Smooth muscle cell (in vitro differentiated cells): Measurements from ENCODE around the gene BCAT1. TPM values are rescaled to one million over a fixed set of nuclear protein-coding genes. Genes with fewer than 3 reads are reported as not detected.

Experiments
- DNase-seq: peaks from one replicate; lab custom pipeline; 2025; ENCODE audit not compliant: unreplicated experiment; lab: John Stamatoyannopoulos, UW
- H2AFZ ChIP-seq: fragments of 200-600 bp; sonication (generic); 2 replicates; pipeline ENCODE4 v1.6.0; 2016; ENCODE audit warnings: antibody characterized with exemption, low read depth, mild to moderate bottlenecking
- H3F3A ChIP-seq: fragments of 200-600 bp; sonication (generic); 2 replicates; pipeline ENCODE4 v1.6.0; 2017; ENCODE audit warnings: antibody characterized with exemption, low read depth
- H3K27ac ChIP-seq: fragments of 200-600 bp; sonication (generic); 2 replicates; pipeline ENCODE4 v1.5.1; 2016; ENCODE audit warnings: low read depth, mild to moderate bottlenecking
- H3K27me3 ChIP-seq: fragments of 200-600 bp; sonication (generic); 2 replicates; pipeline ENCODE4 v1.6.1; 2016; ENCODE audit warnings: low read depth, mild to moderate bottlenecking
- H3K36me3 ChIP-seq: fragments of 200-600 bp; sonication (generic); 2 replicates; pipeline ENCODE4 v1.5.1; 2016; ENCODE audit warnings: low read depth
- H3K4me1 ChIP-seq: fragments of 200-600 bp; sonication (generic); 2 replicates; pipeline ENCODE4 v1.5.1; 2016; ENCODE audit warnings: low read depth
- H3K4me2 ChIP-seq: fragments of 200-600 bp; sonication (generic); 2 replicates; pipeline ENCODE4 v1.6.0; 2016; ENCODE audit warnings: mild to moderate bottlenecking
- H3K4me3 ChIP-seq: fragments of 200-600 bp; sonication (generic); 2 replicates; pipeline ENCODE4 v1.5.1; 2016; ENCODE audit warnings: mild to moderate bottlenecking
- H3K79me2 ChIP-seq: fragments of 200-600 bp; sonication (generic); 2 replicates; pipeline ENCODE4 v1.6.0; 2016; ENCODE audit warnings: low read depth, mild to moderate bottlenecking
- H3K9ac ChIP-seq: fragments of 200-600 bp; sonication (generic); 2 replicates; pipeline ENCODE4 v1.6.0; 2016; ENCODE audit warnings: low read depth
- H3K9me3 ChIP-seq: fragments of 200-600 bp; sonication (generic); replicated peaks from 2 replicates; pipeline ENCODE4 v1.5.1; 2016; ENCODE audit warnings: low read depth
- H4K20me1 ChIP-seq: fragments of 200-600 bp; sonication (generic); 2 replicates; pipeline ENCODE4 v1.6.0; 2016; ENCODE audit warnings: low read depth
- CTCF ChIP-seq: fragments of 200-600 bp; sonication (generic); IDR thresholded peaks from 2 replicates; pipeline ENCODE4 v1.5.1; 2017; ENCODE audit warnings: borderline replicate concordance, mild to moderate bottlenecking, antibody characterized with exemption; ENCODE audit not compliant: insufficient read depth, poor library complexity, severe bottlenecking
- WGBS: methylation state at CpG from one replicate; pipeline ENCODE4 v1.1.7; 2016; ENCODE audit warnings: low lambda C conversion rate; 5-methylcytosine and 5-hydroxymethylcytosine counted together
- polyA plus RNA-seq: library from polyadenylated mRNA; unstranded; fragments of >200 nt; fragmentation: Nextera tagmentation; extraction: Ambion mirVana; gene quantifications from 2 replicates; pipeline ENCODE4 v1.2.1, GENCODE V29; 2016
- total RNA-seq: library from RNA; depleted of rRNA; stranded (reverse); fragments of >200 nt; gene quantifications from 2 replicates; pipeline ENCODE4 v1.2.3, GENCODE V29; 2014

Gene BCAT1
- total and polyA plus RNA-seq, 2 experiments from 2014 or later: 78.2 to 174 TPM

- no peak overlapping the region for H3K9ac ChIP-seq
- no peak overlapping the region for H3K4me2 ChIP-seq
- no peak for TF ChIP-seq CTCF
- no peaks in the 10 kb centered on the region for H3K27me3 ChIP-seq
- H3K9me3 ChIP-seq: no peaks in the 10 kb centered on the region
- 94% methylated on average over 3 of the region's 3 CpGs for WGBS
- H3K79me2 ChIP-seq: peaks cover 13% of the 10 kb centered on the region
- peaks cover 18% of the 10 kb centered on the region for H4K20me1 ChIP-seq
- H3K4me3 ChIP-seq: no peak overlapping the region
- peaks cover 6% of the 10 kb centered on the region for H3K4me1 ChIP-seq
- H3K36me3 ChIP-seq: peaks cover 4% of the 10 kb centered on the region
- peaks cover 2% of the 10 kb centered on the region for H3F3A ChIP-seq
- no peak overlapping the region for H3K27ac ChIP-seq
- no peak overlapping the region for H2AFZ ChIP-seq
- DNase-seq: no peak
Observed at GRCh38 chr12:24851341-24851740, 97.6 kb downstream of the BCAT1 start.

- Histone ChIP-seq H3K4me3 (no peak overlapping the region), H3K4me2 (no peak overlapping the region), H3K4me1 (peaks cover 6% of the 10 kb centered on the region), H3K9ac (no peak overlapping the region), H2AFZ (no peak overlapping the region), H3K27me3 (no peaks in the 10 kb centered on the region), H3K27ac (no peak overlapping the region), H3K36me3 (peaks cover 4% of the 10 kb centered on the region), H3K9me3 (no peaks in the 10 kb centered on the region), H3F3A (no peaks in the 10 kb centered on the region), H3K79me2 (peaks cover 16% of the 10 kb centered on the region), H4K20me1 (peaks cover 18% of the 10 kb centered on the region)
- 97% methylated on average over 3 of the region's 3 CpGs for WGBS
- DNase-seq: no peak
- TF ChIP-seq CTCF: no peak
Observed at GRCh38 chr12:24850496-24850895, 98.4 kb downstream of the BCAT1 start.

GRCh38 chr12:24848941-24849477 is 99.9 kb downstream of the BCAT1 start:
- Histone ChIP-seq H2AFZ (no peak overlapping the region), H3K27me3 (no peaks in the 10 kb centered on the region), H3K4me3 (no peak overlapping the region), H3K9me3 (no peaks in the 10 kb centered on the region), H3K36me3 (peaks cover 4% of the 10 kb centered on the region), H3K4me2 (no peak overlapping the region), H3K79me2 (peaks cover 16% of the 10 kb centered on the region), H4K20me1 (peaks cover 18% of the 10 kb centered on the region), H3K9ac (no peak overlapping the region), H3F3A (no peaks in the 10 kb centered on the region), H3K27ac (no peak overlapping the region), H3K4me1 (peaks cover 6% of the 10 kb centered on the region)
- 97% methylated on average over 8 of the region's 8 CpGs for WGBS
- no peak for DNase-seq
- no peak for TF ChIP-seq CTCF

GRCh38 chr12:24846689-24847088 is 102.2 kb downstream of the BCAT1 start:
- no peak for TF ChIP-seq CTCF

More at GRCh38 chr12:24846689-24847088, 102.2 kb downstream of the BCAT1 start:
- Histone ChIP-seq H3K36me3 (peaks cover 4% of the 10 kb centered on the region), H3F3A (peaks cover 3% of the 10 kb centered on the region), H3K4me2 (no peak overlapping the region), H2AFZ (no peak overlapping the region), H3K27ac (no peak overlapping the region), H3K79me2 (peaks cover 3% of the 10 kb centered on the region), H3K9ac (no peak overlapping the region), H3K9me3 (no peaks in the 10 kb centered on the region), H4K20me1 (peaks cover 8% of the 10 kb centered on the region), H3K27me3 (no peaks in the 10 kb centered on the region), H3K4me1 (no peaks in the 10 kb centered on the region), H3K4me3 (no peak overlapping the region)
- DNase-seq: no peak
- 100% methylated on average over 2 of the region's 2 CpGs for WGBS
